Suprapubic skin (tissue), 4 donors: ENCODE measurements around the gene IRS2. TPM values are rescaled to one million over a fixed set of nuclear protein-coding genes. Genes with fewer than 3 reads are reported as not detected.
"Not testable (repeated sequence)": the region's sequence is repeated elsewhere in the genome, so short reads cannot be mapped to it uniquely, and the experiment has no call there.

Experiments used
- DNase-seq, 2 donors: peaks; one replicate each; pipeline ENCODE4 v3.0.0-alpha.2; 2019; ENCODE audit warnings: low spot score in 2 of 2
- H3K27ac ChIP-seq: fragments of 200-600 bp; sonication (generic); one replicate; pipeline ENCODE4 v1.5.1; 2019
- H3K27me3 ChIP-seq: fragments of 200-600 bp; sonication (generic); one replicate; pipeline ENCODE4 v1.5.1; 2019
- H3K36me3 ChIP-seq: fragments of 200-600 bp; sonication (generic); one replicate; pipeline ENCODE4 v1.5.1; 2019
- H3K4me1 ChIP-seq: fragments of 200-600 bp; sonication (generic); one replicate; pipeline ENCODE4 v1.5.1; 2019
- H3K4me3 ChIP-seq: fragments of 200-600 bp; sonication (generic); one replicate; pipeline ENCODE4 v1.5.1; 2019; ENCODE audit warnings: mild to moderate bottlenecking
- H3K9me3 ChIP-seq: fragments of 200-600 bp; sonication (generic); one replicate; pipeline ENCODE4 v1.5.1; 2019
- EP300 ChIP-seq: sonication (generic); formaldehyde crosslinking; IDR thresholded peaks from one replicate; pipeline ENCODE4 v1.6.1; 2017; ENCODE audit warnings: antibody characterized with exemption
- POLR2A ChIP-seq, 2 donors: fragments of 450-650 bp; IDR thresholded peaks; one replicate each; pipeline ENCODE4 v1.6.1; 2017; ENCODE audit warnings: antibody characterized with exemption in 2 of 2, mild to moderate bottlenecking in 2 of 2, moderate library complexity in 2 of 2
- POLR2AphosphoS5 ChIP-seq, 3 donors: sonication (generic); formaldehyde crosslinking; IDR thresholded peaks; one replicate each; pipeline ENCODE4 v1.6.1; 2017; ENCODE audit warnings: antibody characterized with exemption in 3 of 3
- WGBS: methylation state at CpG from one replicate; pipeline ENCODE4 v1.1.5; 2018; 5-methylcytosine and 5-hydroxymethylcytosine counted together
- total RNA-seq, 4 donors: library from RNA; depleted of rRNA; stranded (reverse); fragments of >200 nt; gene quantifications; one replicate each; pipeline ENCODE4 v1.1.0, GENCODE V29; 2016
- TF ChIP-seq, protein P1 (sequence below), 2 donors: fragments of 200-600 bp in 1 of 2; fragments of 450-650 bp in 1 of 2; sonication (generic) in 1 of 2; IDR thresholded peaks; one replicate each; pipeline ENCODE4 v1.5.1; 2016 to 2019; ENCODE audit warnings: antibody characterized with exemption in 2 of 2, mild to moderate bottlenecking in 1 of 2, moderate library complexity in 1 of 2

Gene IRS2, protein sequence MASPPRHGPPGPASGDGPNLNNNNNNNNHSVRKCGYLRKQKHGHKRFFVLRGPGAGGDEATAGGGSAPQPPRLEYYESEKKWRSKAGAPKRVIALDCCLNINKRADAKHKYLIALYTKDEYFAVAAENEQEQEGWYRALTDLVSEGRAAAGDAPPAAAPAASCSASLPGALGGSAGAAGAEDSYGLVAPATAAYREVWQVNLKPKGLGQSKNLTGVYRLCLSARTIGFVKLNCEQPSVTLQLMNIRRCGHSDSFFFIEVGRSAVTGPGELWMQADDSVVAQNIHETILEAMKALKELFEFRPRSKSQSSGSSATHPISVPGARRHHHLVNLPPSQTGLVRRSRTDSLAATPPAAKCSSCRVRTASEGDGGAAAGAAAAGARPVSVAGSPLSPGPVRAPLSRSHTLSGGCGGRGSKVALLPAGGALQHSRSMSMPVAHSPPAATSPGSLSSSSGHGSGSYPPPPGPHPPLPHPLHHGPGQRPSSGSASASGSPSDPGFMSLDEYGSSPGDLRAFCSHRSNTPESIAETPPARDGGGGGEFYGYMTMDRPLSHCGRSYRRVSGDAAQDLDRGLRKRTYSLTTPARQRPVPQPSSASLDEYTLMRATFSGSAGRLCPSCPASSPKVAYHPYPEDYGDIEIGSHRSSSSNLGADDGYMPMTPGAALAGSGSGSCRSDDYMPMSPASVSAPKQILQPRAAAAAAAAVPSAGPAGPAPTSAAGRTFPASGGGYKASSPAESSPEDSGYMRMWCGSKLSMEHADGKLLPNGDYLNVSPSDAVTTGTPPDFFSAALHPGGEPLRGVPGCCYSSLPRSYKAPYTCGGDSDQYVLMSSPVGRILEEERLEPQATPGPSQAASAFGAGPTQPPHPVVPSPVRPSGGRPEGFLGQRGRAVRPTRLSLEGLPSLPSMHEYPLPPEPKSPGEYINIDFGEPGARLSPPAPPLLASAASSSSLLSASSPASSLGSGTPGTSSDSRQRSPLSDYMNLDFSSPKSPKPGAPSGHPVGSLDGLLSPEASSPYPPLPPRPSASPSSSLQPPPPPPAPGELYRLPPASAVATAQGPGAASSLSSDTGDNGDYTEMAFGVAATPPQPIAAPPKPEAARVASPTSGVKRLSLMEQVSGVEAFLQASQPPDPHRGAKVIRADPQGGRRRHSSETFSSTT (N-terminal part only)
- total RNA-seq, result 10 to 100 TPM; 41.1 to 62.5 (median 51.8) TPM

DNA sequence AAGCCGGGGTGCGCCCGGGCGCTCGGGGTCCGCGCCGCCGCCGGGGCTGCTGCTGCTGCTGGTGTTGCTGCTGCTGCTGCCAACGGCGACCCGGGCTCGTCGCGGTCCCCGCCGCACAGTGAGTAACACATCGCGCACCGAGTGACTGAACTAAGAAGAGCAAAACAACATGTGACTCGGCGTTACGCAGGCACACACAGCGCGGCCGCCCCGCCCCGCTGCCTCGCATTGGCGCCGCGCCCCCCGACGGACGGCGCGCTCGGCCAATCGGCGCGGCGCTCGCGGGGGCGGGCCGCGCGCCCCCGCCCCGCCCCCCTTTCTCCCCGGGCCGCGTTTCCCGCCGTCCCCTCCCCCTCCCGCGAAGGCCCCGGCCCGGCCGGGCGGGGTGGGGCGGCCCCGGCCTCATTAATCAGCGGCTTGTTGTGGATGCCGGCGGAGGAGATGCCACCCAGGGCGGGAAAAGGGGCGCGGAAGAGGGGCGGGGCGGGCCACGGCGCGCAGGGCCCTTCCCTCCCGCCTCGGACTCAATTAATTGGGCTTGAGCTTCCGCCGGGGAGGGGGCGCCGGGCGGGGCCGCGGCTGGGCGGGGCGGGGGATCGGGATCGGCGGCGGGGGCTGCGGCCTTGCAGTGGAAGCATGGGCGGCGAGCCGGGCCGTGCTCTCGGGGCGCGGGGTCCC lies at the start of gene IRS2:
IRS2 (minus strand) TSS at position 127 of the 678 bp plus-strand sequence. CDS start 530 bp downstream, outside the sequence.
- peaks cover 34% of the 10 kb centered on the region for H3K4me1 ChIP-seq
- peak; percentile 96 for DNase-seq
- WGBS, result 0% methylated on average over 6 of the region's 98 CpGs
- H3K36me3 ChIP-seq, result peaks cover 29% of the 10 kb centered on the region
- no peaks in the 10 kb centered on the region for H3K27me3 ChIP-seq
- peak; percentile 97 to 99 for TF ChIP-seq POLR2A (IDR thresholded peaks at IDR 0.05)
- TF ChIP-seq, protein P1, sequence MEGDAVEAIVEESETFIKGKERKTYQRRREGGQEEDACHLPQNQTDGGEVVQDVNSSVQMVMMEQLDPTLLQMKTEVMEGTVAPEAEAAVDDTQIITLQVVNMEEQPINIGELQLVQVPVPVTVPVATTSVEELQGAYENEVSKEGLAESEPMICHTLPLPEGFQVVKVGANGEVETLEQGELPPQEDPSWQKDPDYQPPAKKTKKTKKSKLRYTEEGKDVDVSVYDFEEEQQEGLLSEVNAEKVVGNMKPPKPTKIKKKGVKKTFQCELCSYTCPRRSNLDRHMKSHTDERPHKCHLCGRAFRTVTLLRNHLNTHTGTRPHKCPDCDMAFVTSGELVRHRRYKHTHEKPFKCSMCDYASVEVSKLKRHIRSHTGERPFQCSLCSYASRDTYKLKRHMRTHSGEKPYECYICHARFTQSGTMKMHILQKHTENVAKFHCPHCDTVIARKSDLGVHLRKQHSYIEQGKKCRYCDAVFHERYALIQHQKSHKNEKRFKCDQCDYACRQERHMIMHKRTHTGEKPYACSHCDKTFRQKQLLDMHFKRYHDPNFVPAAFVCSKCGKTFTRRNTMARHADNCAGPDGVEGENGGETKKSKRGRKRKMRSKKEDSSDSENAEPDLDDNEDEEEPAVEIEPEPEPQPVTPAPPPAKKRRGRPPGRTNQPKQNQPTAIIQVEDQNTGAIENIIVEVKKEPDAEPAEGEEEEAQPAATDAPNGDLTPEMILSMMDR (IDR thresholded peaks at IDR 0.05), result no peak
- peak; percentile 96 to 99 (median 97) for TF ChIP-seq POLR2AphosphoS5 (IDR thresholded peaks at IDR 0.05)
- no peak for TF ChIP-seq EP300
- peak within 1 kb of the TSS; percentile 84 for H3K4me3 ChIP-seq
- no peaks in the 10 kb centered on the region for H3K9me3 ChIP-seq
- peak within 1 kb of the TSS; percentile 91 for H3K27ac ChIP-seq

DNA sequence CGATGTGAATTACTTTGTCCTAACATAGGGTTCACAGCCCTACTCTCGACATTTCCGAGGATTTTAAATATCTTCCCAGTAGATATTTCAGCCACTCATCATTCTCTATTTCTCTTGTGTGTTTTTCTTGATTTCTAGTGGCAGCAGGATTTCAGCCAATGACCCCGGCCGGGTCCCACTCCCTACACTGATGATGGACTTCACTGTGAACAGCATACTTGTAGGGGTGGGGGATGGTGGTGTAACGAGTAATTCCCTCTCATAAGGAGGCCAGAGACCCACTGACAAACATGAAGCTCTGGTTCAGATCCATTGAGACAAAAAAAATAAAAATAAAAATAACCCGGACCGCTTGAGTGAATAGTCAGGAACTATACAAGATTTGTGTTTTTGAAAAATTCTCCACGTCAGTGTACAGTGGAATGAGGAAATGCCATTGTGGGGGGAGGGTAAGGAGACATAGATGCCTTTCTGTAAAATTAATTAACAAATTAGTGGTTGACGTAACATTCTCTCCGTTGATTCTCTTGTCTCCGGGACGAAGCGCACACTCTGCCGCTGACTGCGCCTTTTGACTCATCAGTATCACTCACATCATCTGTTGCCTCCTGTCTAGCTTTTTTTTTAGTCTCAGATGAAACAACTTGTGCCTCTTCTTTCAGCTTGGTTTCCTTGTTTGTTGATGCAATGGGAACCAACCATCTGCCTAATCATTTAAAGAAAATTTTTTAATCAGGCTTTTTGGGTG lies 48.8 kb upstream of the IRS2 start:
- no peaks in the 10 kb centered on the region for H3K9me3 ChIP-seq
- DNase-seq, result no peak
- no peak overlapping the region for H3K4me3 ChIP-seq
- no peak overlapping the region for H3K27ac ChIP-seq
- H3K27me3 ChIP-seq, result no peaks in the 10 kb centered on the region
- 82% methylated on average over 16 of the region's 16 CpGs for WGBS
- no peaks in the 10 kb centered on the region for H3K4me1 ChIP-seq
- no peak for TF ChIP-seq POLR2A (IDR thresholded peaks at IDR 0.05)
- TF ChIP-seq POLR2AphosphoS5 (IDR thresholded peaks at IDR 0.05), result no peak
- no peak for TF ChIP-seq EP300
- TF ChIP-seq, protein P1 (IDR thresholded peaks at IDR 0.05), result no peak
- H3K36me3 ChIP-seq, result no peaks in the 10 kb centered on the region

DNA sequence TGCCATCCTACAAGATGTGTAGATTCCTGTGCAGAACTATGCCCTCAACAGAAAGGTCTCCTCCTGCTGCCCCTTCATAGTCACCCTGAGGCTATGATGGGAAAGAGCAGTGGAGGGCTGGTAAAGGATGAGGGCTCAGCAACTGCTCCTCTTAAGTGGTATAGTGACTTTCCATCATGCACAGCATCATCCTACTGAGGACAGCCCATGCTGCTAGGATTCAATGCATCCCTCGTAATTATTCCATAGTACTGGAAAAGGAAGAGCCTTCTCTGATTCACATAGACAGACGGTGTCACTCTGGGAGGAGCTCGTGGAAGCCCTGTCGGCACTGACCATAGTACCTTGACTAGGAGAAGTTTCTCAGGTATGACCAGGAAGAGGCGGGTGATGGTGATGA lies 47.6 kb upstream of the IRS2 start:
- Histone ChIP-seq H3K27ac (no peak overlapping the region), H3K27me3 (no peaks in the 10 kb centered on the region), H3K36me3 (no peaks in the 10 kb centered on the region), H3K4me3 (no peak overlapping the region), H3K9me3 (no peaks in the 10 kb centered on the region), H3K4me1 (no peaks in the 10 kb centered on the region)
- TF ChIP-seq, protein P1 (IDR thresholded peaks at IDR 0.05), result no peak
- TF ChIP-seq EP300, result no peak
- no peak for TF ChIP-seq POLR2A (IDR thresholded peaks at IDR 0.05)
- no peak for TF ChIP-seq POLR2AphosphoS5 (IDR thresholded peaks at IDR 0.05)
- 88% methylated on average over 5 of the region's 5 CpGs for WGBS
- no peak for DNase-seq

DNA sequence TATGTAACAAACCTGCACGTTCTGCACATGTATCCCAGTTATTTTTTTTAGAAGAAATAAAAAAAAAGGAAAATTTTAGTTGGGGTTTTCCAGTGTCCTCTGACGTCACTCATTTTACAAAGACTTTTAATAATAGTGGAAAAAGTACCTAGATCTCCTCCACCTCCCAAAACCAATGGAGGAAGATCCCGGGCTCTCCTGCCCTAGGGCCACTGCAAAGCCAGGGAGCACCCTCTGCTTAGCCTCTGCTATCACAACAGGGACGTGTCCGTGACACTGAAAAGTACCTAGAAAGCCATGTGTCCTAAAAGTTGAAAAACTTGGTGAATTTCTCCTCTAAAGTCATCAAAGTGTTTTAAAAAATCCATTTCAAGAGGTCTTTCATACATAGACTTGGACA lies 46.7 kb upstream of the IRS2 start:
- TF ChIP-seq POLR2AphosphoS5 (IDR thresholded peaks at IDR 0.05) (no peak), EP300 (no peak), POLR2A (IDR thresholded peaks at IDR 0.05) (no peak)
- TF ChIP-seq, protein P1 (IDR thresholded peaks at IDR 0.05), result no peak
- no peaks in the 10 kb centered on the region for H3K9me3 ChIP-seq
- no peak overlapping the region for H3K4me3 ChIP-seq
- no peaks in the 10 kb centered on the region for H3K36me3 ChIP-seq
- no peaks in the 10 kb centered on the region for H3K27me3 ChIP-seq
- no peak for DNase-seq
- H3K4me1 ChIP-seq, result no peaks in the 10 kb centered on the region
- no peak overlapping the region for H3K27ac ChIP-seq
- 68% methylated on average over 5 of the region's 5 CpGs for WGBS

DNA sequence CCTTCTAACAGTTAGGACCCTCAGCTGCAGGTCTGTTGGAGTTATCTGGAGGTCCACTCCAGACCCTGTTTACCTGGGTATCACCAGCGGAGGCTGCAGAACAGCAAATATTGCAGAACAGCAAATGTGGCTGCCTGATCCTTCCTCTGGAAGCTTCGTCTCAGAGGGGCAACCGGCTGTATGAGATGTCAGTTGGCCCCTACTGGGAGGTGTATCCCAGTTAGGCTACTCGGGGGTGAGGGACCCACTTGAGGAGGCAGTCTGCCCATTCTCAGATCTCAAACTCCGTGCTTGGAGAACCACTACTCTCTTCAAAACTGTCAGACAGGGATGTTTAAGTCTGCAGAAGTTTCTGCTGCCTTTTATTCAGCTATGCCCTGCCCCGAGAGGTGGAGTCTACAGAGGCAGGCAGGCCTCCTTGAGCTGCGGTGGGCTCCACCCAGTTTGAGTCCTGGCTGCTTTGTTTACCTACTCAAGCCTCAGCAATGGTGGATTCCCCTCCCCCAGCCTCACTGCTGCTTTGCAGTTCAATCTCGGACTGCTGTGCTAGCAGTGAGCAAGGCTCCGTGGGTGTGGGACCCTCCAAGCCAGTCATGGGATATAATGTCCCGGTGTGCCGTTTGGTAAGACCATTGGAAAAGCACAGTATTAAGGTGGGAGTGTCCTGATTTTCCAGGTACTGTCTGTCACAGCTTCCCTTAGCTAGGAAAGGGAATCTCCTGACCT lies 42.4 kb upstream of the IRS2 start:
- DNase-seq, H3K27ac ChIP-seq, H3K36me3 ChIP-seq, H3K4me3 ChIP-seq, H3K4me1 ChIP-seq, H3K27me3 ChIP-seq, H3K9me3 ChIP-seq: not testable (repeated sequence)
- WGBS, result 93% methylated on average over 10 of the region's 11 CpGs

DNA sequence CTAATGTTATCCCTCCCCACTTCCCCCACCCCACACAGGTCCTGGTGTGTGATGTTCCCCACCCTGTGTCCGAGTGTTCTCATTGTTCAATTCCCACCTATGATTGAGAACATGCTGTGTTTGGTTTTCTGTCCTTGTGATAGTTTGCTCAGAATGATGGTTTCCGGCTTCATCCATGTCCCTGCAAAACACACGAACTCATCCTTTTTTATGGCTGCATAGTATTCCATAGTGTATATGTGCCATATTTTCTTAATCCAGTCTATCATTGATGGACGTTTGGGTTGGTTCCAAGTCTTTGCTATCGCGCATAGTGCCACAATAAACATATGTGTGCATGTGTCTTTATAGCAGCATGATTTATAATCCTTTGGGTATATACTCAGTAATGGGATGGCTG lies 36.8 kb upstream of the IRS2 start:
- not testable (repeated sequence) for H3K27ac ChIP-seq
- WGBS, result 95% methylated on average over 6 of the region's 6 CpGs

More for the DNA sequence above, 36.8 kb upstream of the IRS2 start:
- not testable (repeated sequence) for DNase-seq, H3K9me3 ChIP-seq, H3K36me3 ChIP-seq, H3K27me3 ChIP-seq, H3K4me1 ChIP-seq, H3K4me3 ChIP-seq
